ENCODE results near the gene FADS2.

- TF ChIP-seq GATA3 (IDR thresholded peaks at IDR 0.05; ENCODE audit: low read depth, low read length) (no peak), GATA2 (IDR thresholded peaks at IDR 0.05; ENCODE audit: low read depth, low read length) (no peak)
These were observed 41.8 kb downstream of the FADS2 start for GRCh38 chr11:61869708-61870451.
